WTC11 (cell line): ENCODE data around the gene FGFRL1. TPM values are rescaled to one million over a fixed set of nuclear protein-coding genes. Genes with fewer than 3 reads are reported as not detected.

Experiments used
- ATAC-seq: fragments of 200-7000 bp; cut with Tn5 transposase; 2 replicates; pipeline ENCODE4 v1.10.0; 2021; ENCODE audit warnings: mild to moderate bottlenecking, moderate library complexity
- CTCF ChIA-PET: fragments of 300-600 bp; sonication (Branson Sonifier 250); formaldehyde crosslinking; loops from one replicate; lab custom pipeline; 2021; ENCODE audit warnings: antibody characterized with exemption; lab: Charles Lee
- POLR2A ChIA-PET: fragments of 350-600 bp; sonication (Branson Sonifier 250); formaldehyde crosslinking; loops from one replicate; lab custom pipeline; 2021; ENCODE audit warnings: antibody characterized with exemption; lab: Charles Lee
- DNase-seq: peaks from one replicate; pipeline ENCODE4 v3.0.0; 2021; ENCODE audit warnings: low spot score
- H3K27ac Mint-ChIP-seq: 2 replicates; pipeline ENCODE4 v1.8.0; 2021; ENCODE audit warnings: mixed read lengths
- H3K27me3 Mint-ChIP-seq: 2 replicates; pipeline ENCODE4 v1.8.0; 2021; ENCODE audit warnings: low read depth, mild to moderate bottlenecking, moderate library complexity, mixed read lengths
- H3K36me3 Mint-ChIP-seq: 2 replicates; pipeline ENCODE4 v1.8.0; 2021; ENCODE audit warnings: mixed read lengths
- H3K4me1 Mint-ChIP-seq: 2 replicates; pipeline ENCODE4 v1.8.0; 2022; ENCODE audit warnings: mixed read lengths
- H3K4me3 Mint-ChIP-seq: 2 replicates; pipeline ENCODE4 v1.8.0; 2021; ENCODE audit warnings: mild to moderate bottlenecking, moderate library complexity, mixed read lengths
- H3K9me3 Mint-ChIP-seq: 2 replicates; pipeline ENCODE4 v1.8.0; 2021; ENCODE audit warnings: mixed read lengths
- ARID4B ChIP-seq: sonication (generic); formaldehyde crosslinking; IDR thresholded peaks from 2 replicates; pipeline ENCODE4 v1.8.0; 2023; ENCODE audit warnings: missing genetic modification reagents, mild to moderate bottlenecking, borderline replicate concordance
- ATF6 ChIP-seq: sonication (generic); formaldehyde crosslinking; IDR thresholded peaks from 2 replicates; pipeline ENCODE4 v1.8.1; 2023; ENCODE audit warnings: mild to moderate bottlenecking, missing genetic modification reagents
- ELF4 ChIP-seq: sonication (generic); formaldehyde crosslinking; IDR thresholded peaks from 2 replicates; pipeline ENCODE4 v1.8.1; 2022; ENCODE audit warnings: low read depth, mild to moderate bottlenecking, moderate library complexity, missing genetic modification reagents
- MAX ChIP-seq: sonication (generic); formaldehyde crosslinking; IDR thresholded peaks from 2 replicates; pipeline ENCODE4 v1.8.0; 2022; ENCODE audit warnings: mild to moderate bottlenecking, missing genetic modification reagents
- MXD4 ChIP-seq: fragments of 250-450 bp; sonication (Bioruptor Pico); IDR thresholded peaks from 2 replicates; pipeline ENCODE4 v1.8.0; 2021; ENCODE audit warnings: mild to moderate bottlenecking, moderate library complexity, borderline replicate concordance
- NR2C2 ChIP-seq: sonication (generic); formaldehyde crosslinking; IDR thresholded peaks from 2 replicates; pipeline ENCODE4 v1.8.0; 2022; ENCODE audit warnings: mild to moderate bottlenecking, missing genetic modification reagents
- SP1 ChIP-seq: sonication (generic); formaldehyde crosslinking; conservative IDR thresholded peaks from 2 replicates; pipeline ENCODE4 v1.8.1; 2022; ENCODE audit warnings: missing genetic modification reagents
- ZNF396 ChIP-seq: fragments of 250-450 bp; sonication (Bioruptor Pico); IDR thresholded peaks from 2 replicates; pipeline ENCODE4 v1.8.0; 2021; ENCODE audit warnings: mild to moderate bottlenecking, moderate library complexity, borderline replicate concordance
- ZNF416 ChIP-seq: fragments of 250-450 bp; sonication (Bioruptor Pico); IDR thresholded peaks from 2 replicates; pipeline ENCODE4 v1.9.0; 2021; ENCODE audit warnings: mild to moderate bottlenecking, inconsistent platforms
- total RNA-seq: library from RNA; stranded (reverse); gene quantifications from 3 replicates; pipeline ENCODE4 v1.2.3, GENCODE V29; 2021
- TF ChIP-seq, protein P1 (sequence below): fragments of 250-450 bp; sonication (Bioruptor Pico); IDR thresholded peaks from 2 replicates; pipeline ENCODE4 v1.9.0; 2021; ENCODE audit warnings: mild to moderate bottlenecking

The FGFRL1 gene
- total RNA-seq, 1 experiment from 2014 or later: 25.9 TPM

GRCh38 chr4:1043162-1043561 is 31.7 kb downstream of the FGFRL1 start:
- CTCF ChIA-PET: interaction anchor here (0.6 kb wide), 1 partner anchor 60 kb away, joined by 4 read pairs; no protein-coding TSS in a partner anchor
- DNase-seq: no peak

More at GRCh38 chr4:1043162-1043561, 31.7 kb downstream of the FGFRL1 start:
- TF ChIP-seq ATF6 (CRISPR knock-in tag) (no peak), ZNF416 (CRISPR knock-in tag) (no peak), ARID4B (CRISPR knock-in tag) (no peak), MXD4 (no peak), ELF4 (no peak), SP1 (CRISPR knock-in tag) (no peak), ZNF396 (no peak), MAX (CRISPR knock-in tag) (no peak), NR2C2 (CRISPR knock-in tag) (no peak)
- TF ChIP-seq, protein P1, sequence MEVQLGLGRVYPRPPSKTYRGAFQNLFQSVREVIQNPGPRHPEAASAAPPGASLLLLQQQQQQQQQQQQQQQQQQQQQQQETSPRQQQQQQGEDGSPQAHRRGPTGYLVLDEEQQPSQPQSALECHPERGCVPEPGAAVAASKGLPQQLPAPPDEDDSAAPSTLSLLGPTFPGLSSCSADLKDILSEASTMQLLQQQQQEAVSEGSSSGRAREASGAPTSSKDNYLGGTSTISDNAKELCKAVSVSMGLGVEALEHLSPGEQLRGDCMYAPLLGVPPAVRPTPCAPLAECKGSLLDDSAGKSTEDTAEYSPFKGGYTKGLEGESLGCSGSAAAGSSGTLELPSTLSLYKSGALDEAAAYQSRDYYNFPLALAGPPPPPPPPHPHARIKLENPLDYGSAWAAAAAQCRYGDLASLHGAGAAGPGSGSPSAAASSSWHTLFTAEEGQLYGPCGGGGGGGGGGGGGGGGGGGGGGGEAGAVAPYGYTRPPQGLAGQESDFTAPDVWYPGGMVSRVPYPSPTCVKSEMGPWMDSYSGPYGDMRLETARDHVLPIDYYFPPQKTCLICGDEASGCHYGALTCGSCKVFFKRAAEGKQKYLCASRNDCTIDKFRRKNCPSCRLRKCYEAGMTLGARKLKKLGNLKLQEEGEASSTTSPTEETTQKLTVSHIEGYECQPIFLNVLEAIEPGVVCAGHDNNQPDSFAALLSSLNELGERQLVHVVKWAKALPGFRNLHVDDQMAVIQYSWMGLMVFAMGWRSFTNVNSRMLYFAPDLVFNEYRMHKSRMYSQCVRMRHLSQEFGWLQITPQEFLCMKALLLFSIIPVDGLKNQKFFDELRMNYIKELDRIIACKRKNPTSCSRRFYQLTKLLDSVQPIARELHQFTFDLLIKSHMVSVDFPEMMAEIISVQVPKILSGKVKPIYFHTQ (CRISPR knock-in tag): no peak
- POLR2A ChIA-PET: no interaction called here
- Mint-ChIP-seq H3K36me3 (no peaks in the 10 kb centered on the region), H3K27me3 (peaks cover 7% of the 10 kb centered on the region), H3K27ac (peak overlapping the region; percentile 34; the same call in 1 of the 2 replicates), H3K9me3 (no peaks in the 10 kb centered on the region), H3K4me1 (0 out of 2 replicates have a peak, but pooled peaks cover 3% of the 10 kb centered on the region), H3K4me3 (no peak overlapping the region)
- ATAC-seq: no peak
